GM18907 (cell line): ENCODE results near the gene DAPK3.

Experiments used
- ATAC-seq: cut with Tn5 transposase; IDR thresholded peaks from one replicate; pipeline ENCODE4 v1.9.1; 2021; ENCODE audit warnings: mild to moderate bottlenecking, moderate library complexity; ENCODE audit not compliant: unreplicated experiment

DAPK3 gene

GRCh38 chr19:3919793-3920192, 51.1 kb downstream of the DAPK3 start:
- ATAC-seq, result no peak

DNA sequence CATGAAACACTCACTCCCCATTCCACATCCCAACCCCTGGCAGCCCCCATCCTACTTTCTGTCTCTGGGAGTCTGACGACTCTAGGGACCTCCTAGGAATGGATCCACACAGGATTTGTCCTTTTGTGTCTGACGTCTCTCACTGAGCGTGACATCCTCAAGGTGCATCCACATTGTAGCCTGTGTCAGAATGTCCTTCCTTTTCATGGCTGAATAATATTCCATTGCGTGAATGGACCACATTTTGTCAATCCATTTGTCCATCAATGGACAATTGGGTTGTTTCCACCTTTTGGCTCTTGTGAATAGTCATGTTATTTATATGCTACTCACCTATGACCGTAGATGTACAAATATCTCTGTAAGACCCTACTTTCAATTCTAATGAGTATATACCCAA, 54.9 kb downstream of the DAPK3 start:
- ATAC-seq, result no peak

GRCh38 chr19:3914199-3914598, 56.7 kb downstream of the DAPK3 start:
- no peak for ATAC-seq

DNA sequence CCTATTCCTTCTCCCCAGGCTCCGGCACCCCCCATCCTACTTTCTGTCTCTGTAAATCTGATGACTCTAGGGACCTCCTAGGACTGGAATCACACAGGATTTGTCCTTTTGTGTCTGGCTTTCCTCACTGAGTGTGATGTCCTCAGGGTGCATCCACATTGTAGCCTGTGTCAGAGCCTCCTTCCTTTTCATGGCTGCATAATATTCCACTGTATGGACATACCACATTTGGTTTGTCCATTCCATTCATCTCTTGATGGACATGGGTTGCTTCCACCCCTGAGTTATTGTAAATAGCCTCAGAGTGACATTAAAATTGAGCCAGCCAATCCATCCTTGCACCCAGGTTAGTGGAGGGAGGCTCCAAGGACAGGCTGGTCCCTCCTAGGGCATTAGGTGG, 60.8 kb downstream of the DAPK3 start:
- ATAC-seq, result no peak
